ENCODE data around the gene PDCD6IP. TPM values are rescaled to one million over a fixed set of nuclear protein-coding genes. Genes with fewer than 3 reads are reported as not detected.

Gene PDCD6IP
- total RNA-seq, 1 donor from 2014 or later = 203 TPM

GRCh38 chr3:33884701-33885100 lies 86.3 kb downstream of the PDCD6IP start:
- Mint-ChIP-seq H3K9me3 (ENCODE audit: unreplicated experiment) (peaks cover 1% of the 10 kb centered on the region), H3K36me3 (ENCODE audit: low read depth, unreplicated experiment) (no peaks in the 10 kb centered on the region), H3K4me3 (ENCODE audit: unreplicated experiment) (no peak overlapping the region), H3K27me3 (ENCODE audit: low read depth, unreplicated experiment) (peaks cover 5% of the 10 kb centered on the region), H3K27ac (ENCODE audit: unreplicated experiment) (no peak overlapping the region), H3K4me1 (ENCODE audit: low read depth, unreplicated experiment) (peaks cover 4% of the 10 kb centered on the region)
- Histone ChIP-seq H3K9me3 (ENCODE audit: insufficient read depth, low read depth, low read length) (no peaks in the 10 kb centered on the region), H3K27ac (ENCODE audit: low read depth, low read length) (no peak overlapping the region), H3K9ac (ENCODE audit: low read length) (no peak overlapping the region), H3K4me2 (ENCODE audit: low read length) (no peak overlapping the region), H3K4me3 (ENCODE audit: insufficient read depth, low read depth, low read length) (no peak overlapping the region), H3K79me2 (ENCODE audit: insufficient read depth, low read length) (no peaks in the 10 kb centered on the region), H4K20me1 (ENCODE audit: insufficient read depth, low read length) (no peaks in the 10 kb centered on the region), H3K36me3 (ENCODE audit: insufficient read depth, low read length) (no peaks in the 10 kb centered on the region), H3K27me3 (ENCODE audit: insufficient read depth, low read length) (peaks cover 6% of the 10 kb centered on the region), H2AFZ (ENCODE audit: low read depth, low read length) (no peak overlapping the region), H3K4me1 (ENCODE audit: insufficient read depth, low read length) (peaks cover 6% of the 10 kb centered on the region)
- no peak for DNase-seq (ENCODE audit: low read depth)
- TF ChIP-seq, protein P1, sequence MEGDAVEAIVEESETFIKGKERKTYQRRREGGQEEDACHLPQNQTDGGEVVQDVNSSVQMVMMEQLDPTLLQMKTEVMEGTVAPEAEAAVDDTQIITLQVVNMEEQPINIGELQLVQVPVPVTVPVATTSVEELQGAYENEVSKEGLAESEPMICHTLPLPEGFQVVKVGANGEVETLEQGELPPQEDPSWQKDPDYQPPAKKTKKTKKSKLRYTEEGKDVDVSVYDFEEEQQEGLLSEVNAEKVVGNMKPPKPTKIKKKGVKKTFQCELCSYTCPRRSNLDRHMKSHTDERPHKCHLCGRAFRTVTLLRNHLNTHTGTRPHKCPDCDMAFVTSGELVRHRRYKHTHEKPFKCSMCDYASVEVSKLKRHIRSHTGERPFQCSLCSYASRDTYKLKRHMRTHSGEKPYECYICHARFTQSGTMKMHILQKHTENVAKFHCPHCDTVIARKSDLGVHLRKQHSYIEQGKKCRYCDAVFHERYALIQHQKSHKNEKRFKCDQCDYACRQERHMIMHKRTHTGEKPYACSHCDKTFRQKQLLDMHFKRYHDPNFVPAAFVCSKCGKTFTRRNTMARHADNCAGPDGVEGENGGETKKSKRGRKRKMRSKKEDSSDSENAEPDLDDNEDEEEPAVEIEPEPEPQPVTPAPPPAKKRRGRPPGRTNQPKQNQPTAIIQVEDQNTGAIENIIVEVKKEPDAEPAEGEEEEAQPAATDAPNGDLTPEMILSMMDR (IDR thresholded peaks at IDR 0.05; ENCODE audit: insufficient read depth, low read depth, low read length) = no peak
- no peak for TF ChIP-seq EZH2 (IDR thresholded peaks at IDR 0.05; ENCODE audit: insufficient read depth, low read length)
- no peak for FAIRE-seq

DNA sequence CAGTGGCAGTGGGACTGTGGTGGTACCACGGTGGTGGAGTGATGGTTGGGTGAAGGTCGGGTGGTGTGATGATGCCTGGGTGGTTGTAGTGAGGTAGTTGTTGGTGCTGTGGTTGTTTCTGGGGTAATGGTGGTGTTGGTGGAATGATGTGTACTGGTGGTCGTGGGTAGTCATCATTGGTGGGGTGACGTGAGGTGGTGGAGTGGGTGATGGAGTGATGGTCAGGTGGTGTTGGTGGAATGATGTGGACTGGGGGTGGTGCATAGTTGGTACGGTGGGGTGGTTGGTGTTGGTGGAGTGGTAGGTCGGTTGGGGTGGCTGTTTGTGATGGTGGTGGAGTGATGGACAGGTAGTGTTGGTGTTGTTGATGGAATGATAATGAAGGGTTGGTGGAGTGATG lies 87.1 kb downstream of the PDCD6IP start:
- Histone ChIP-seq H3K9me3 (ENCODE audit: insufficient read depth, low read depth, low read length) (no peaks in the 10 kb centered on the region), H3K9ac (ENCODE audit: low read length) (no peak overlapping the region), H3K4me2 (ENCODE audit: low read length) (no peak overlapping the region), H2AFZ (ENCODE audit: low read depth, low read length) (no peak overlapping the region), H3K36me3 (ENCODE audit: insufficient read depth, low read length) (no peaks in the 10 kb centered on the region), H4K20me1 (ENCODE audit: insufficient read depth, low read length) (no peaks in the 10 kb centered on the region), H3K79me2 (ENCODE audit: insufficient read depth, low read length) (no peaks in the 10 kb centered on the region), H3K4me3 (ENCODE audit: insufficient read depth, low read depth, low read length) (no peak overlapping the region), H3K27me3 (ENCODE audit: insufficient read depth, low read length) (peaks cover 6% of the 10 kb centered on the region), H3K4me1 (ENCODE audit: insufficient read depth, low read length) (peaks cover 6% of the 10 kb centered on the region), H3K27ac (ENCODE audit: low read depth, low read length) (no peak overlapping the region)
- FAIRE-seq = no peak
- H3K27ac Mint-ChIP-seq (ENCODE audit: unreplicated experiment) = no peak overlapping the region
- H3K9me3 Mint-ChIP-seq (ENCODE audit: unreplicated experiment) = peaks cover 1% of the 10 kb centered on the region
- H3K27me3 Mint-ChIP-seq (ENCODE audit: low read depth, unreplicated experiment) = peaks cover 5% of the 10 kb centered on the region
- H3K4me3 Mint-ChIP-seq (ENCODE audit: unreplicated experiment) = no peak overlapping the region
- H3K4me1 Mint-ChIP-seq (ENCODE audit: low read depth, unreplicated experiment) = peaks cover 4% of the 10 kb centered on the region
- no peaks in the 10 kb centered on the region for H3K36me3 Mint-ChIP-seq (ENCODE audit: low read depth, unreplicated experiment)
- DNase-seq (ENCODE audit: low read depth) = no peak
- TF ChIP-seq, protein P1 (IDR thresholded peaks at IDR 0.05; ENCODE audit: insufficient read depth, low read depth, low read length) = no peak
- TF ChIP-seq EZH2 (IDR thresholded peaks at IDR 0.05; ENCODE audit: insufficient read depth, low read length) = no peak

GRCh38 chr3:33886015-33886414 lies 87.6 kb downstream of the PDCD6IP start:
- H3K4me1 ChIP-seq (ENCODE audit: insufficient read depth, low read length) = peaks cover 6% of the 10 kb centered on the region
- Mint-ChIP-seq H3K27me3 (ENCODE audit: low read depth, unreplicated experiment) (peaks cover 5% of the 10 kb centered on the region), H3K4me1 (ENCODE audit: low read depth, unreplicated experiment) (peaks cover 4% of the 10 kb centered on the region), H3K27ac (ENCODE audit: unreplicated experiment) (no peak overlapping the region), H3K36me3 (ENCODE audit: low read depth, unreplicated experiment) (no peaks in the 10 kb centered on the region), H3K9me3 (ENCODE audit: unreplicated experiment) (peaks cover 1% of the 10 kb centered on the region), H3K4me3 (ENCODE audit: unreplicated experiment) (no peak overlapping the region)
- no peaks in the 10 kb centered on the region for H3K9me3 ChIP-seq (ENCODE audit: insufficient read depth, low read depth, low read length)
- no peaks in the 10 kb centered on the region for H3K36me3 ChIP-seq (ENCODE audit: insufficient read depth, low read length)
- DNase-seq (ENCODE audit: low read depth) = peak; percentile 57
- H3K4me2 ChIP-seq (ENCODE audit: low read length) = no peak overlapping the region
- H3K27ac ChIP-seq (ENCODE audit: low read depth, low read length) = no peak overlapping the region
- no peak overlapping the region for H3K4me3 ChIP-seq (ENCODE audit: insufficient read depth, low read depth, low read length)
- no peak overlapping the region for H3K9ac ChIP-seq (ENCODE audit: low read length)
- no peak for FAIRE-seq
- no peak overlapping the region for H2AFZ ChIP-seq (ENCODE audit: low read depth, low read length)
- peaks cover 6% of the 10 kb centered on the region for H3K27me3 ChIP-seq (ENCODE audit: insufficient read depth, low read length)
- H3K79me2 ChIP-seq (ENCODE audit: insufficient read depth, low read length) = no peaks in the 10 kb centered on the region
- TF ChIP-seq, protein P1 (IDR thresholded peaks at IDR 0.05; ENCODE audit: insufficient read depth, low read depth, low read length) = no peak
- TF ChIP-seq EZH2 (IDR thresholded peaks at IDR 0.05; ENCODE audit: insufficient read depth, low read length) = no peak
- no peaks in the 10 kb centered on the region for H4K20me1 ChIP-seq (ENCODE audit: insufficient read depth, low read length)

All from astrocyte (in vitro differentiated cells and primary cell).